HG03095 (cell line): ENCODE results near the gene TNS3.
A peak's percentile ranks its signal among the peaks of the same experiment; 100 is the strongest.

Source experiments
- ATAC-seq: cut with Tn5 transposase; IDR thresholded peaks from one replicate; pipeline ENCODE4 v1.9.1; 2021; ENCODE audit warnings: moderate library complexity; ENCODE audit not compliant: unreplicated experiment

Gene TNS3

GRCh38 chr7:47490501-47491265, 91.2 kb downstream of the TNS3 start:
- no peak for ATAC-seq

GRCh38 chr7:47489624-47490023, 92.3 kb downstream of the TNS3 start:
- no peak for ATAC-seq

- no peak for ATAC-seq
These were observed 93.0 kb downstream of the TNS3 start for GRCh38 chr7:47488969-47489342.

GRCh38 chr7:47488201-47488968, 93.5 kb downstream of the TNS3 start:
- no peak for ATAC-seq

GRCh38 chr7:47485640-47486435, 96.1 kb downstream of the TNS3 start:
- ATAC-seq = no peak

- no peak for ATAC-seq
These were observed 96.8 kb downstream of the TNS3 start for GRCh38 chr7:47484923-47485639.

- no peak for ATAC-seq
These were observed 97.5 kb downstream of the TNS3 start for GRCh38 chr7:47484457-47484856.

- no peak for ATAC-seq
These were observed 98.2 kb downstream of the TNS3 start for GRCh38 chr7:47483604-47484273.

GRCh38 chr7:47482013-47482875, 99.7 kb downstream of the TNS3 start:
- peak; percentile 35 for ATAC-seq

GRCh38 chr7:47481541-47482012, 100.3 kb downstream of the TNS3 start:
- no peak for ATAC-seq

- peak; percentile 44 for ATAC-seq
These were observed 101.1 kb downstream of the TNS3 start for GRCh38 chr7:47480576-47481538.

- no peak for ATAC-seq
These were observed 101.9 kb downstream of the TNS3 start for GRCh38 chr7:47479821-47480575.

GRCh38 chr7:47478926-47479711, 102.8 kb downstream of the TNS3 start:
- no peak for ATAC-seq

- no peak for ATAC-seq
These were observed 103.9 kb downstream of the TNS3 start for GRCh38 chr7:47478017-47478344.

- no peak for ATAC-seq
These were observed 104.5 kb downstream of the TNS3 start for GRCh38 chr7:47477191-47478016.

- no peak for ATAC-seq
These were observed 106.1 kb downstream of the TNS3 start for GRCh38 chr7:47475880-47476227.
